Activated CD8-positive, alpha-beta memory T cell treated with anti-CD3 and anti-CD28 coated beads for 36 hours (primary cell): ENCODE results near the gene CWF19L2. TPM values are rescaled to one million over a fixed set of nuclear protein-coding genes. Genes with fewer than 3 reads are reported as not detected.
"Not testable (repeated sequence)": the region's sequence is repeated elsewhere in the genome, so short reads cannot be mapped to it uniquely, and the experiment has no call there.

Experiments
- CTCF ChIA-PET: fragments of 350-600 bp; sonication (Branson Sonifier 250); formaldehyde crosslinking; loops from one replicate; lab custom pipeline; 2021; ENCODE audit warnings: antibody characterized with exemption; lab: Charles Lee
- POLR2A ChIA-PET: fragments of 350-600 bp; sonication (Branson Sonifier 250); formaldehyde crosslinking; loops from one replicate; lab custom pipeline; 2021; ENCODE audit warnings: antibody characterized with exemption; lab: Charles Lee
- total RNA-seq, 2 experiments: library from RNA; stranded (reverse); gene quantifications; one replicate each; pipeline ENCODE4 v1.2.3, GENCODE V29; 2021

The CWF19L2 gene
- total RNA-seq, result 10 to 100 TPM; 13.3 to 13.9 TPM

DNA sequence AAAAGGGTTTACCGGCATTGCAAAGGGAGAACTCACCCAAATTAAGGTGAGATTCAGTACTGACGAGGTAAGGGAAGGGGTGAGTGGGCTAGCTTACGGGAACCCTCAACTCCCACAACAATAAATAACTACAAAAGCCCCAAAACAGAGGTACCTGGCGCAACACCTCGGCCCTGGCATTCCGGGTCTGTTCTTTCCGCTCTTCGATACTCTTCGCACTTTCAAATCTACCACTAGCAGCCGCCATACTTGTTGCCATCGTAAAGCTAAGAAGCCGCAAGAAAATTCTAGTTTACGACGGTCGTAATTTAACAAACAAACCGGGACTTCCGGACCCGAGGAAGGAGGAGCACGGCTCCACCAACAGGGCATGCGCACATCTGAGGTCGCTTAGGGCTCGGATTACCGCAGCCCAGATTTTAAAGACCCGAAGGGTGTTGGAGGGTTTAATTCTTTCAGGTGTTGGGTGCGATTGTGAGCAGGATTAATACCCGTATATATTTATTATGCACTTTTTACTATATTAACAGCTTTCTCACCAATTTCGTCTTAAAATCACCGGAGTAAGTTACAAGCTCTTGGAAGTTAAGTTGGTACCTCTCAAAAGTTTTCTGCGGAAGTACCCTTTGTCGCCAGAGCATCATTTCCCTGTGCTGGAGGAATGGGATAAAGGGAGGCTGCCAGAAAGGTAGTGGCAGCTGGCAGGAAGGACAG, at the start of gene CWF19L2:
TSS of gene CWF19L2 (minus strand) at position 268 of the 714 bp plus-strand sequence. CDS start at position 259, 9 bp downstream.
- ChIA-PET POLR2A (interaction anchor here (0.6 kb wide), 1 partner anchor 579 kb away, joined by 3 read pairs; no protein-coding TSS in a partner anchor), CTCF (interaction anchor here (1.0 to 1.3 kb wide), 2 partner anchors 23 to 105 kb away, joined by 3 to 4 read pairs; no protein-coding TSS in a partner anchor)

DNA sequence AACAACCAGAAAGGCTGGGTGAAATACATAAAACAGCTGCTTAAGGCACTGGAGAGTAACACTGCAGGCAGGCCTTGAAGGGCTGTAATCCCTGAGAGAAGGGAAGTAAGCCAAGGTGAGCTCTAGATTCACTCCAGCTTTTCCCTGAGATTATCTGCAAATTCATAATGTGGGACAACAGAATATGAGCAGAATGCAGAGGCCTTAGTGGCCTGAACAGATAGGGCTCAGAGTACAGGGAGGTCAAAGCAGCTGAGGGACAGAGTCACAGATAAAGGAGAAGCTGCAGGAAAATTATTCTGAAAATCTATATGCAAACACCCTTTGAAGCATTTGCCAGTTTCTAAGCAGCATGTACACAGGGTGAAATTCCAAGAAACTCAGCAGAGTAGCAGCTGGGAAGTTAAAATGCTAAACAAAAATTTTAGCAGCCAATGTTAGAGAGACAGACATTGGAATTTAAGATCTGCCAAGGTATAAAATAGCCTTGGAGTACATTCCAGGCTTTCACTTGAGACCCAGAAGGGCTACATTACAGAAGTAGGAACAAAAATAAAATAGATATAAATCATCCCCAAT, 48.1 kb upstream of the CWF19L2 start:
- ChIA-PET CTCF (no interaction called here), POLR2A (no interaction called here)

DNA sequence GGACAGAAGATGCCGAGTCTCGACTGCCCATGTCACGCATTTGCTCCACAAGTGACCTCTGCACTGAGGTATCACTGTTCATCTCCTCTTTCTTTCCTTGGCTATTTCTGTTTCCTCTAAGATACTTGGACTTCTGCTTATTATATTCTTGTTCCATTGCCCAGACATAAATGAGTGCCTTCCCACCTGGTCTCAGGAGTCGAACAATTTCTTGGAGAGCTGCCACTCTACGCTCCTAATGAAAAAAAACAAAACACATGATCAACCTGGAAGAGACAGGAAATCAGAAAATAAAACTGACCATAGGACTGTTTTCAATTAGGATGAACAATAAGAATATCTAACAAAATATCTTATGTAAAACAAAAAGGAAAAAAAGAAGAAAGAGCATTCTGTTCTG, 47.4 kb upstream of the CWF19L2 start:
- POLR2A ChIA-PET, result no interaction called here
- CTCF ChIA-PET, result no interaction called here

DNA sequence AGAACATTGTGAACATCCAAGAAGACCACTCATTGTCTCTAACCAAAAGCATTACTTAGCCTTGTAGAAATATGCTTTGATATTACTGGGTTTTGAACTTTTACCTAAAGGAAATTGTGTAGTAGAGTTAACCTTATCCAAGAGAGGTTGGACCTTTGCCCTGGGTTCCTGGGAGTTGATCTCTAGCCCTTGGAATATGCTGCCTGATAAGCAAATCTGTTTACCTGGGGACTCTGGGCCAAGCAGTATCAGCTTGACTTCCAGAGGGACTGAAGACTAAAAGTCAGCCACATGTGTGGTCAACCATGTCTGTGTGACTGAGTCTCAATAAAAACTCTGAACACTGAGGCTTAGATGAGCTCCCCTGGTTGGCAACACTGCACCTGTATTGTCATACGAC, 44.1 kb upstream of the CWF19L2 start:
- CTCF ChIA-PET, result no interaction called here

DNA sequence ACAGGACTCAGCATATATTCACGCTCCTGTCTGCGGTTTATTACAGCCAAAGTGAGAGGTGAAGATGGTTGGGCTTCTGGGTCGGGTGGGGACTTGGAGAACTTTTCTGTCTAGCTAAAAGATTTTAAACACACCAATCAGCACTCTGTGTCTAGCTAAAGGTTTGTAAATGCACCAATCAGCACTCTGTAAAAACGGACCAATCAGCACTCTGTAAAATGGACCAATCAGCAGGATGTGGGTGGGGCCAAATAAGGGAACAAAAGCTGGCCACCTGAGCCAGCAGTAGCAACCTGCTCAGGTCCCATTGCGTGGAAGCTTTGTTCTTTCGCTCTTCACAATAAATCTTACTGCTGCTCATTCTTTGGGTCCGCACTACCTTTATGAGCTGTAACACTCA, 39.7 kb upstream of the CWF19L2 start:
- POLR2A ChIA-PET, CTCF ChIA-PET: not testable (repeated sequence)

More for the DNA sequence above, 44.1 kb upstream of the CWF19L2 start:
- POLR2A ChIA-PET, result interaction anchor here (0.6 kb wide), 1 partner anchor 53 kb away, joined by 5 read pairs; no protein-coding TSS in a partner anchor

DNA sequence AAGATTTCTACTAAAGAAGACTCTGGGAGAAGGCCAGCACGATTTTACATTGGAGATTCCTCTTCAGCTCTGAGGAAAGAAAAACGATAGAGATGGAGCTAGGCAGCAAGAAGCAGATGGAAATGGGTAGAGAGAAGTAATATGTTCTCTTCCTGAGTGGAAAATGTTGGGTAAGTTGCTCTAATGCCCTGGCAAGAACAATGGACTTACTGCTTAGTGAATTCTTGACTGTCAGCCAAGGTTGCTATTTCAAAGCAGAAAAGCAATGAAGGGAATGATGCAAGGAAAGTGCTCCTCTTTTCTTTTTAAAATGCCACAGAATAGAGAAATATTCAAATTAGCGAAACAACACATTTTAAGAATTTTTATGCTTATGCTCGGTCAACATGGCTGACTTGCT, 38.4 kb upstream of the CWF19L2 start:
- ChIA-PET POLR2A (no interaction called here), CTCF (no interaction called here)

DNA sequence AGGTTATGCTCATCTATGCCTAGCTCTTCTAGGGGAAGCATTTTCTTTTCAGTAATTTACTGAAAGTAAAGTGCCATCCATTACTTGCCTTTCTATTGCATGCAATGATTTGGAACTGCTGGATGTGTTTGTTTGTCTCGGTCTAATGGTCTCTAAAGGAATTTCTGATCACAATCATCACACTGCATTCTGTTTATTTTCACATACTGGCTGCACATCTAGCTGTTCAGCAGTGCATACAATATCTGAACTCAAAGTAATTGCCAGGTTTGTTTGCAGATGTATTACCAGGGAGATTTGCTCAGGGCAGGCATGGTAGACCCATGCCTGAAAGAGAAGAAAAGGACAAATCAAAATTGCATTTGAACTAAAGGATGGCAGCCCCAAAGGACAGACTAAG, 36.4 kb upstream of the CWF19L2 start:
- ChIA-PET CTCF (no interaction called here), POLR2A (no interaction called here)

DNA sequence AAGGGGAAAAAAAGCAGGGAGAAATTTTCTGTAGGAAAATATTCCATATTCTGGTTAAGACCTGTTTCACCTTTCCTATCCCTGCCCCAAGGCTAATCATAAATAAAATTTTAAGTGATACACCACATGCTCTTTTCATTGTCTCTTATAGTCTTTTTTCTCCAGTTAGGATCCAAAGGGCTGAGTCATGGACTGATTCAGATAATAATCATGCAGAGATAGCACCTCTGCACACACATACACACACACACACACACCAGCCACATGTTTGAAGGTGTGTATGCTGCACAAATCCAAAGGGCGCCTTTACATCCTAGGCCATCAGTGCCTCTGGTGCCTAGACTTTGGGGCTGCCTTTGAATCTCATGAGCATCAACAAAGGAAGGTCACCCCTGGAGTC, 35.5 kb upstream of the CWF19L2 start:
- POLR2A ChIA-PET, result no interaction called here
- CTCF ChIA-PET, result no interaction called here

DNA sequence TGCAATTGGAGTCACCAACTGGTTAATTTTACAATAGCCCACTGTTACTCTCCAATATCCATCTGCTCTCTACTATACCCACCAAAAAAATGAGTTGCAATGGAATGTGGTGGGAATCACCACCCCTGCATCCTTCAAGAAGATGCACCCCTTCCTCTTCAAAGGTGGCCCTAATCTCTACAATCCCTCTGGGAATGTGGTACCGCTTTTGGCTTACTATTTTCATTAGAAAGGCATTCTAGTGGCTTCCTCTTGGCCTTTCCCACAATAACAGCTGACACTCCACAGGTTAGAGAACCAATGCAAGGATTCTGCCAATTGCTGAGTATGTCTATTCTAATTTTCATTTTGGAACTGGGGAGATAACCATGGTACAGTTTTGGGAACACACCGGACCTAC, 33.2 kb upstream of the CWF19L2 start:
- POLR2A ChIA-PET, result no interaction called here
- CTCF ChIA-PET, result no interaction called here

DNA sequence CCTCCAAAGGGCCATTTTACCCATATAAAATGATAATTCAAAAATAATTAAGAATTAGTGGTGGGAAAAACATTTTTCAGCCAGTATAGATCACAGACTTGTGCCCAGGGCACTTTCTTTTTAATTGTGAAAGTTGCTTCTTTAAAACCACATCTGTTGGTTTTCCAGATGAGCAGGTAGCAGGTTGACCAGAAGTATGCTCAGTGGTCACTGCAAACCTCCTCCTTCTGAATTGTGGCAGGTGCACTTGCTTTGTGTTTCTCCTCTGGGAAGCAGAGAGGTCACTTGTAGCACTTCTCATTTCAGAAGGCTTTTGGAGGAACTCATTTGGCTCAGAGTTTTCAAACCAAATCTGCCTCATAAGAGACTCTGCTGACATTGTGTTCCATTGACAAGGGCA, 24.6 kb upstream of the CWF19L2 start:
- ChIA-PET CTCF (no interaction called here), POLR2A (no interaction called here)

DNA sequence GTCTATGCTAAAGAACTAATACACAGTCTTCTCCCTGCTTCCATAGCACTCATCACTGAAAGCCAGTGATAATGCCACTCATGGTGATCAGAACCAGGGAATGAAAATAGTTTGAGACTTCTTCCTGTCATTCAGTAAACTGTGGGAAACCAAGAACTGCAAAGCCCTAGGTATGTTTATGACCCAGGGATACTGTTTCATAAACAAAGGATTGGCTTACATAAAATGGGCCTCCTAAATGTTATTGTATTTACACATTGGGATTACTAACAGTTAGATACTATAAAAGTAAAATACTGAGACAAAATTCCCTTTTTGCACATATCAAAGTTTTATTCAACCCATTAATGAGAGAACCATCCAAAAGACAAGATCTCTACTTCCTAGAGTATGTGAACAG, 21.3 kb upstream of the CWF19L2 start:
- ChIA-PET CTCF (no interaction called here), POLR2A (no interaction called here)

DNA sequence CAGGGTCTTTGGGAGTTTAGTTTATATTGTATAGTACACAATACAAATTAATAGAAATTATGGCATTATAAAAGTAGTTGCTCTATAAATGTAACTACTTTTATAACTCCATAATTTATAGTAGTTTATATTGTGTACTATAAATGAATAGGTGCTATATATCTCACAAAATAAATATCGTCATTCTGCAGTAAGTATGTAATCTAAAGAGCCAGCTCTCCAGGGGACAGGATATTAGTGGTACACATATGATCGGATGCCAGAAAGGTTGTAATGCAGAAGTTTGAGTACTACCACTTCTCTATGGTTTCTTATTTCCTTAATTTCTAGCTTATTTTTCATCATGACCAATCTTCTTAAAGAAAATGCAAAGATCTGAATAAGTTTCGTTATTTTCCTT, 20.2 kb upstream of the CWF19L2 start:
- ChIA-PET CTCF (no interaction called here), POLR2A (no interaction called here)

DNA sequence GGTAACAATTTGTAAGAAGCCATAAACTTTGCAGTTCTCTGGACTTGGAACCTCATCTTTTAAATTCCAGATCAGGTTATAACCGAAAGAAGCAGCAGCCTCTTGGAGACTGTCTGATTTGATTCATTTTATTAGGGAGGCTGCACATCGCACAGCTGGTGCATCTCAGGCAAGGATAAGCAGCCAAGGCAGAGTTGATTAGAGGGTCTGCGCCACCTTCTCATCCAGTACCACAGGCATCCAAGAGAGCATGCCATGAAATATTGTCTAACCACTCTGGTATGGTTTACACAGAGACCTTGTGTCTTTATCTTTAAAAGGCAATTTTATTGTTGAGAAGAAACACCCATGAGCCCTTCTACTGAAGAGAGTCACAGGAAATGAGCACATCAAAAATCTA, 16.2 kb upstream of the CWF19L2 start:
- ChIA-PET POLR2A (no interaction called here), CTCF (no interaction called here)

DNA sequence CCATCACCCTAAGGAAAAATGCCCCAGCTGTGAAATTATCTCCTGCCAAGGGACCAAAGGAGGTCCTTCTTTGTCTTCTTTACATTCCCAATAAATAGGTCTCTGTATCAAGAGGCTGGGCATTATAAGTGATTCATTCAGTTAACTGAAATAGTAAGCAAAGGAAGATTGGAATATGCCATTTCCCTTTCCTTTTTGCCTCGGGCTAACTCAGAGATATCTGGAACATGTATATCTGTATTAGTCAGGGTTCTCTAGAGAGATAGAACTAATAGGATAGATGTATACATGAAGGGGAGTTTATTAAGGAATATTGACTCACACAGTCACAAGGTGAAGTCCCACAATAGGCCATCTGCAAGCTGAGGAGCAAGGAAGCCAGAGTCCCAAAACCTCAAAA, 15.3 kb upstream of the CWF19L2 start:
- ChIA-PET POLR2A (no interaction called here), CTCF (interaction anchor here (0.8 kb wide), 1 partner anchor 536 kb away, joined by 4 read pairs; the partner anchor contains the start of gene CUL5)

DNA sequence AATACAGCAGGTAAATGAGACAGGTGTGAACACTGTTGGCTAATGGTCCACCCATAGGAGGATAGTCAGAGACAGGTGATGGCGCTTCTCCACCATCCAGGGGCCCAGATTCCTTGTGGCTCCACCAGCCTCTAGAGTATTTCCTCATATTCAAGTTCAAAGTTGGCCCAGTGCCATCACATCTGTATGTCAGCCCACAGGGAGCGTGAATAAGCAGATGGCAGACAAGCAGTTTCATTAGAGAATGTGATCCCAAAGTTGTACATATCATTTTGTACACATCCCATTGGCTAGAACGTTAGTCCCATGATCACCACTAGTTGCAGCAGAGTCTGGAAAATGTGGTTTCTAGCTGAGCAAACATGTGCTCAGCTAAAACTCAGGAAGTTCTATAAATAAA, 11.0 kb upstream of the CWF19L2 start:
- ChIA-PET CTCF (no interaction called here), POLR2A (no interaction called here)

DNA sequence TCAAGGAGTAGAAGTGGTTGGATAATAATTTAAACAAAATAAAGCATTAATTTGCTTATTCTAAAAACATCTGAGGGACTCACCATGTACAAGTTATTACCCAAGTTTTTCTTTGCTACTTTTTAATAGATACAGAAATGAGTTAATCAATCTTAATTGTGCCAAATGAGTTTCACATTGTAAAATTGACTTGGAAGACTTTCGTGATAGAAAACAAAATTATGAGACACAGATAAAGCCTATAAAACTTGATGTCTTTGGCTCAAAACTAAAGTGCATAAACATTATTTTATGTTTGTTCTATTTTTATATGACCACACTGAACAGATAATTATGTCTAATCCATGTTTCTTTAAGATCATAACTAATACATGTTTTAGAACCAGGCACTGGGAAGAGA, 10.1 kb upstream of the CWF19L2 start:
- POLR2A ChIA-PET, result no interaction called here
- CTCF ChIA-PET, result no interaction called here

DNA sequence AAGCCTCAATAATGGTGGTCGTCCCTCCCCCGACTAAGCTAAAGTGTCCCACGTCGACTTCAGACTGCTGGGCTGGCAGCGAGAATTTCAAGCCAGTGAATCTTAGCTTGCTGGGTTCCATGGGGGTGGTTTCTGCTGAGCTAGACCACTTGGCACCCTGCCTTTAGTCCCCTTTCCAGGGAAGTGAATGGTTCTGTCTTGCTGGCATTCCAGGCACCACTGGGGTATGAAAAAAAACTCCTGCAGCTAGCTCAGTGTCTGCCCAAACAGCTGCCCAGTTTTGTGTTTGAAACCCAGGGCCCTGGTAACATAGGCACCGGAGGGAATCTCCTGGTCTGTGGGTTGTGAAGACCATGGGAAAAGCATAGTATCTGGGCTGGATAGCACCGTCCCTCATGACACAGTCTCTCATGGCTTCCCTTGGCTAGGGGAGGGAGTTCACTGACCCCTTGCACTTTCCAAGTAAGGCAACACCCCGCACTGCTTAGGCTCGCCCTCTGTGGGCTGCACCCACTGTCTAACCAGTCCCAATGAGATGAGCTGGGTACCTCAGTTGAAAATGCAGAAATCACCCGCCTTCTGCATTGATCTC, 8.7 kb upstream of the CWF19L2 start:
- CTCF ChIA-PET, POLR2A ChIA-PET: not testable (repeated sequence)

DNA sequence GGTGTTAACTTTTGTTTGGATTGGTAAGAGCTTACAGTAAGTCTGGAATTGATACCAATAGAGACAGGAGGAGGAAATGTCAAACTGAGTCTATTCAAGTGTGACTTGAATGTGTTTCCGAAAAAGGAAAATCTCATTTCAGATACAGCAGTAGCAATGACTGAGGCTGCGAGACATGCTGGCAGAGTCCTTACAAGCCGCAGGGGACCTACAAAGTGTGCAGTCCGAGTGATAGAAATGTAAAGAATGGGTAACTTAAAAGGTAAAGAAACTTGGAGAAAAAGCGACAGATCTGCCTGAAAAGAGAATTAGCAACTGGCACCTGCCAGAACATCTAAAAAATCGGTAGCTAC, 444 bp downstream of the CWF19L2 start:
- ChIA-PET CTCF (interaction anchor here (0.5 to 1.3 kb wide), 3 partner anchors 23 to 331 kb away, joined by 3 to 4 read pairs (median 3); no protein-coding TSS in a partner anchor), POLR2A (interaction anchor here (0.6 kb wide), 1 partner anchor 580 kb away, joined by 3 read pairs; no protein-coding TSS in a partner anchor)

DNA sequence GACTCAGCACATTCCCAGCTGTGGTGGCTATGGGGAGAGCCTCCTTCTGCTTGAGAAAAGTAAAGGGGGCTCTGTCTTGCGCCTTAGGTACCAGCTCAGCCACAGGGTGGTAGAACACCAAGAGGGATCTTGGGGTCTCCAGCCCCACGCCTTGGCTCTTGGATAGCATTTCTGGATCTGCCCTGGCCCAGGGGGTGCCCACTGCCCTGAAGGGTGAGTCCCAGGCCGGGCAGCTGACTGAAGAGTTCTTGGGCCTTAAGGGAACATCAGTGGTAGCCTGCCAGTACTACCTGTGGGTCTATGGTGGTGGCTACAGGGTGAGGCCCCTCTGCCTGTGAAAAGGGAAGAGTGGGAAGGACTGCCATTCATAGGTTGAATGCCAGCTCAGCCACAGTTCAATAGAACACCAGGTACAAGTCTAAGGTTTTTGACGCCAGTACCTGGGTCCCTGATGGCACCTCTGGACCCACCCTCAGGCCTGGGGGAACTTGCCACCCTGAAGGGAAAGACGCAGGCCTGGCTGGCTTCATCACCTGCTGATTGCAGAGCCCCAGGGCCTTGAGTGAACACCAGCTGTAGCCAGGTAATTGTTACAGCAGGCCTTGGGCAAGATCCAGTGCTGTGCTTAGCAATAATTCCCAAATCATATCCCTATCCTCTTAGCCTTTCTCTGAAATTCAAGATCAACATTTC, 3.9 kb downstream of the CWF19L2 start:
- CTCF ChIA-PET, result no interaction called here
- POLR2A ChIA-PET, result no interaction called here

DNA sequence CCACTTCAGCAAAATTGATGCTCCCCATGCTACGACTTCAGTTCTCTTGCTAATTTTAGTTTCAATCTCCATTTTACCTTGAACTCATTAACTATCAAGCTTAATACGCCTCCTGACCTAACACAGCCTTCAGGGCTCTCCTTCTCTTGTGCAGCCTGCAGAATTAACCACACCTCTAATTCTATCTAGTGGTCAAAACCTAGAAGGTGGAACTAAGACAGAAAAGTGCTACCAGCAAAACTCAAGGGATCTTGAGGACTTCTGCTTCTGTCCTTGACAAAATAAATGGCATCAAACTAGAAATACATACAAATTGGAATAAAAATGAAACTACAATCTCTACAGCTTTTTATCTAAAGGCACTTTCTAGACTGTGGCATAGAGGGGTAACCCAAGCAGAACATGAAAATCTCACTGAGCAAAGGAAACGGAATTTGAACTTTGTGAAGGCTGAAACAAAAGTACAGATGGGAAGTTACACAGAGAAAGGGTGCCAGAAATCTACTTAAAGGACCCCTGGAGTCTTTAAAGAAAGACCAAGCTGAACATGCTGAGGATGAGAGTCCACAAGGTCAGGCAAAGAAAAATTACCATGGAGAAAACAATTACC, 10.7 kb downstream of the CWF19L2 start:
- CTCF ChIA-PET, result no interaction called here
- POLR2A ChIA-PET, result no interaction called here
